Measurements from ENCODE around the gene TMEM130.
"Not testable (repeated sequence)": the region's sequence is repeated elsewhere in the genome, so short reads cannot be mapped to it uniquely, and the experiment has no call there.

The TMEM130 gene

DNA sequence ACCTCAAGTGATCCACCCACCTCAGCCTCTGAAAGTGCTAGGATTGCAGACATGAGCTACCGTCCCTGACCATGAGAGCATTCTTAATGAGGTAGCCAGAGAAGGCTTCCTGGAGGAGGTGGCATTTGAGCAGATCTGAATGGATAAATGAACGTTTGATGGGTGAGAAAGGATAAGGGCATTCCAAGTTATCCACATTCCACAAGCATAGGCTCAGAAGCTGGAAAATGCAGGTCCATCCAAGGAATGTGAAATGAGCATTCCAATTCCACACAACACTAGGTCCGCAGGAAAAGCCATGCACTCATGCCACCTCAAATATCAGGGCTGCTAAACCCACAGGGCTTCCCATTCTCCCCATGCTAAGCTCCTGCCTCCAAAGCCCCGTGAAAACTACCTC is 17.0 kb downstream of the TMEM130 start:
- DNase-seq (ENCODE audit: low read depth): no peak
- H3K4me3 ChIP-seq (ENCODE audit: low read length): no peak overlapping the region
- no peak for TF ChIP-seq CTCF (IDR thresholded peaks at IDR 0.05; ENCODE audit: insufficient read depth, low read depth, low read length, missing control alignments)

- TF ChIP-seq CTCF (IDR thresholded peaks at IDR 0.05; ENCODE audit: insufficient read depth, low read depth, low read length, missing control alignments): no peak
- DNase-seq (ENCODE audit: low read depth): no peak
These were observed 20.9 kb downstream of the TMEM130 start for GRCh38 chr7:98848918-98849317.

DNA sequence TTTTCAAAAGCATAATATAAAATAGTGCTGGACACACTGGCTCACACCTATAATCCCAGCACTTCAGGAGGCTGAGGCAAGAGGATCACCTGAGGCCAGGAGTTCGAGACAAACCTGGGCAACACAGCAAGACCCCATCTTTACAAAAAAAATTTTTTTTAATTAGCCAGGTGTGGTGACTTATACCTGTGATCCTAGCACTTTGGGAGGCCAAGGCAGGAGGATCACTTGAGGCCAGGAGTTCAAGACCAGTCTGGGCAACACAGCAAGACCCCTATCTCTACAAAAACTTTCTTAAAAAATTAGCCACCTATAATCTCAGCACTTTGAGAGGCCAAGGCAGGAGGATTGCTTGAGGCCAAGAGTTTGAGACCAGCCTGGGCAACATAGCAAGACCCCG is 27.3 kb downstream of the TMEM130 start:
- DNase-seq (ENCODE audit: low read depth); H3K4me3 ChIP-seq (ENCODE audit: low read length): not testable (repeated sequence)

More at GRCh38 chr7:98848918-98849317, 20.9 kb downstream of the TMEM130 start:
- H3K4me3 ChIP-seq (ENCODE audit: low read length): no peak overlapping the region

DNA sequence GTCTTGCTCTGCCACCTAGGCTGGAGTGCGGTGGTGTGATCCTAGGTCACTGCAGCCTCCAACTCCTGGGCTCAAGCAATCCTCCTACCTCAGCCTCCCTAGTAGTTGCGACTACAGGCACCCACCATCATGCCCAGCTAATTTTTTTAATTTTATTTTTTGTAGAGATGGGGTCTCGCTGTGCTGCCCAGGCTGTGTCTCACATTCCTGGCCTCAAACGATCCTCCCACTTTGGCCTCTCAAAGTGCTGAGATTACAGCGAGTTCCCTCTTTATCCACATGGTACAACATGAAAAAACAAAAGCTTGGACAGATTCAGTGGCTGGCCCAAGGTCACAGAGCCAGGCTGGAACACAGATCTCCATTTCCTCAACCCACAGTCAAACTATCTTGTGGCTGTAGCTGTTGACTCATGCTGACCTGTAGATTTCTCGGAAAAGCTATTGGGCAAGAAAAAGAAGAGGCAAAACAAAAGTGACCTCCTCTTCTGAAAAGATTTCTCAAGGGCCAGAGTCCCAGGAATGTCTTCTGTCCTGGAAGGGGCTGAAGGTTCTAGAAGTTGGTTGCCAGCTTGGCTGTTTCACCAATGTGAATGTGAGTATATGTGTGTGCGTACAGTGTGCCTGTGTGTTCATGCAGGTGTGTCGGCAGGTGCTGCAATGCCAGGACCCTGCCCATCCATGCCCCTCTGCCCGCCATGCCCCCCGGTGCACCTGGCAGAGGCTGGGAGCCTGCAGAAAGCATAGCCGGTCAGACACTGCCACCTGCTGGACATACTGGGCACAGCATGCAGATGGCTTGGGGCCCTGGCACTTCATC is 28.4 kb downstream of the TMEM130 start:
- DNase-seq (ENCODE audit: low read depth): peak; percentile 50
- TF ChIP-seq CTCF (IDR thresholded peaks at IDR 0.05; ENCODE audit: insufficient read depth, low read depth, low read length, missing control alignments): peak; percentile 96
- H3K4me3 ChIP-seq (ENCODE audit: low read length): no peak overlapping the region

- H3K4me3 ChIP-seq (ENCODE audit: low read length): no peak overlapping the region
- no peak for TF ChIP-seq CTCF (IDR thresholded peaks at IDR 0.05; ENCODE audit: insufficient read depth, low read depth, low read length, missing control alignments)
- no peak for DNase-seq (ENCODE audit: low read depth)
These were observed 29.1 kb downstream of the TMEM130 start for GRCh38 chr7:98840722-98841121.

DNA sequence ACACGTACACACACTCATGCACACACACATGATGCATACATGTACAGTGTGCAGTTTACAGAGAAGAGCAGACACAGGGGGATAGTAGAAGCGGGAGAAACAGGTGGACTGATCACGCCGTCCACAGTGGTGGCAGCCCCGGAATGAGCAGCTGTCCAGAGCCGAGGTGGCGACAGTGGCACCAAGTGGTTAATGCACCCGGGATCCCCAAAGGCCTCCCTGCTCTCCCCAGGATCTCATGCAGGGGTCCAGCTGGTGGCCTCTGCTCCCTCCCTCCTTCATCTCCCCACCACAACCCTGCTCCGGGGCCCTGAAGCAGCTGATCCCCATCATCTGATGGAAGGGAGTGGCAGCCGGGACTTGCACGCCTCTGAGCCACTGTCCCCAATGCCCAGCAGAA is 29.7 kb downstream of the TMEM130 start:
- H3K4me3 ChIP-seq (ENCODE audit: low read length): no peak overlapping the region
- no peak for TF ChIP-seq CTCF (IDR thresholded peaks at IDR 0.05; ENCODE audit: insufficient read depth, low read depth, low read length, missing control alignments)
- no peak for DNase-seq (ENCODE audit: low read depth)

DNA sequence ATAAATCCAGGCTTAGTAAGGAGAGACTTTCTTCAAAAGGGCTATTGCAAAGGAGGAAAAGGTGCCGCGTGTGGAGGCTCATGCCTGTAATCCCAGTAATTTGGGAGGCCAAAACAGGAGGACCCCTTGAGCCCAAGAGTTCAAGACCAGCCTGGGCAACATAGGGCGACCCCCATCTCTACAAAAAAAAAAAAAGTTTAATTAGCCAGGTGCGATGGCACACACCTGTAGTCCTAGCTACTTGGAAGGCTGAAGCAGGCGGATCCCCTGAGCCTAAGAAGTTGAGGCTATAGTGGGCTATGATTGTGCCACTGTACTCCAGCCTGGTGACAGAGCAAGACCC is 32.2 kb downstream of the TMEM130 start:
- H3K4me3 ChIP-seq (ENCODE audit: low read length): no peak overlapping the region
- DNase-seq (ENCODE audit: low read depth): no peak
- TF ChIP-seq CTCF (IDR thresholded peaks at IDR 0.05; ENCODE audit: insufficient read depth, low read depth, low read length, missing control alignments): no peak
